Astrocyte (in vitro differentiated cells and primary cell): ENCODE data around the gene CDT1. TPM values are rescaled to one million over a fixed set of nuclear protein-coding genes. Genes with fewer than 3 reads are reported as not detected.
A peak's percentile ranks its signal among the peaks of the same experiment; 100 is the strongest.

ENCODE experiments used
- DNase-seq: peaks from one replicate; pipeline ENCODE4 v3.0.0-alpha.2; 2010; ENCODE audit warnings: low read depth
- FAIRE-seq: peaks from 2 replicates; lab custom pipeline; 2011; peaks lifted over from hg19 to GRCh38; lab: Jason Lieb, UNC
- H2AFZ ChIP-seq: 2 replicates; pipeline ENCODE4 v1.6.0; 2012; ENCODE audit warnings: low read depth, low read length, inconsistent platforms
- H3K27ac ChIP-seq: 2 replicates; pipeline ENCODE4 v1.5.1; 2011; ENCODE audit warnings: low read depth, low read length, inconsistent platforms
- H3K27me3 ChIP-seq: 2 replicates; pipeline ENCODE4 v1.6.0; 2011; ENCODE audit warnings: low read length, inconsistent platforms; ENCODE audit not compliant: insufficient read depth
- H3K36me3 ChIP-seq: 2 replicates; pipeline ENCODE4 v1.5.1; 2011; ENCODE audit warnings: low read length, inconsistent platforms; ENCODE audit not compliant: insufficient read depth
- H3K4me1 ChIP-seq: 2 replicates; pipeline ENCODE4 v1.5.1; 2011; ENCODE audit warnings: low read length, inconsistent platforms; ENCODE audit not compliant: insufficient read depth
- H3K4me2 ChIP-seq: 2 replicates; pipeline ENCODE4 v1.6.0; 2012; ENCODE audit warnings: low read length, inconsistent platforms
- H3K4me3 ChIP-seq: 2 replicates; pipeline ENCODE4 v1.5.1; 2011; ENCODE audit warnings: low read depth, mild to moderate bottlenecking, low read length, inconsistent platforms; ENCODE audit not compliant: insufficient read depth
- H3K79me2 ChIP-seq: 2 replicates; pipeline ENCODE4 v1.6.0; 2012; ENCODE audit warnings: mild to moderate bottlenecking, low read length, inconsistent platforms; ENCODE audit not compliant: insufficient read depth
- H3K9ac ChIP-seq: 2 replicates; pipeline ENCODE4 v1.6.0; 2012; ENCODE audit warnings: mild to moderate bottlenecking, low read length, inconsistent platforms
- H3K9me3 ChIP-seq: 2 replicates; pipeline ENCODE4 v1.5.1; 2012; ENCODE audit warnings: low read depth, mild to moderate bottlenecking, low read length, inconsistent platforms; ENCODE audit not compliant: insufficient read depth
- H4K20me1 ChIP-seq: 2 replicates; pipeline ENCODE4 v1.6.0; 2012; ENCODE audit warnings: low read length, inconsistent platforms; ENCODE audit not compliant: insufficient read depth
- H3K27ac Mint-ChIP-seq: one replicate; pipeline ENCODE4 v1.8.0; 2021; ENCODE audit warnings: mild to moderate bottlenecking, mixed read lengths; ENCODE audit not compliant: unreplicated experiment
- H3K27me3 Mint-ChIP-seq: one replicate; pipeline ENCODE4 v1.8.0; 2021; ENCODE audit warnings: low read depth, mixed read lengths; ENCODE audit not compliant: unreplicated experiment
- H3K36me3 Mint-ChIP-seq: one replicate; pipeline ENCODE4 v1.8.0; 2021; ENCODE audit warnings: low read depth, mixed read lengths; ENCODE audit not compliant: unreplicated experiment
- H3K4me1 Mint-ChIP-seq: one replicate; pipeline ENCODE4 v1.8.0; 2021; ENCODE audit warnings: low read depth, mixed read lengths; ENCODE audit not compliant: unreplicated experiment
- H3K4me3 Mint-ChIP-seq: one replicate; pipeline ENCODE4 v1.8.0; 2021; ENCODE audit warnings: mild to moderate bottlenecking, moderate library complexity, mixed read lengths; ENCODE audit not compliant: unreplicated experiment
- H3K9me3 Mint-ChIP-seq: one replicate; pipeline ENCODE4 v1.8.0; 2021; ENCODE audit warnings: mild to moderate bottlenecking, mixed read lengths; ENCODE audit not compliant: unreplicated experiment
- EZH2 ChIP-seq: IDR thresholded peaks from 2 replicates; pipeline ENCODE4 v1.6.1; 2012; ENCODE audit warnings: mild to moderate bottlenecking, low read length, inconsistent platforms; ENCODE audit not compliant: insufficient read depth
- total RNA-seq: library from RNA; stranded (reverse); gene quantifications from 2 replicates; pipeline ENCODE4 v1.2.1, GENCODE V29; 2021
- TF ChIP-seq, protein P1 (sequence below): IDR thresholded peaks from 2 replicates; pipeline ENCODE4 v1.5.1; 2011; ENCODE audit warnings: low read depth, mild to moderate bottlenecking, inconsistent platforms, low read length, moderate library complexity; ENCODE audit not compliant: insufficient read depth

The CDT1 gene
- total RNA-seq, 1 donor from 2014 or later, result 4.7 TPM

DNA sequence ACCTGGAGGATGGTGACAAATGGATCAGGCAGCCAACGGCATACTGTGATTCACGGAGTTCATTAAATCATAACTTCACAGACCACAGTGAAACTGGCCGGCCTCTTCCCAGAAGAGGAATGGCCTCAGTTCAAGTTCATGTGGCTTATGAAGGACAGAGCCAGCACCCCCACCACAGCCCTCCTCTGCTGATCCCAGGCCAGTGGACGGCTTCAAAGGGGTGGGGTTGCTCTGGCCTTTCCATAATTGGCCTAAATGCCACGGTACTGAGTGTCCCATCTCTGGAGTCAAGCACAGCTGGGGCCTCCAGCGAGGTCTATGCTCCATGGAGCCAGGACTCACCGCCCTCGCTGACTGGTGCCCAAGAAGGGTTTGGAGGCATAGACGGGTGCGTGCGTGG, 31.8 kb downstream of the CDT1 start:
- H3K27ac Mint-ChIP-seq, result no peak overlapping the region
- peak; percentile 12 for DNase-seq

DNA sequence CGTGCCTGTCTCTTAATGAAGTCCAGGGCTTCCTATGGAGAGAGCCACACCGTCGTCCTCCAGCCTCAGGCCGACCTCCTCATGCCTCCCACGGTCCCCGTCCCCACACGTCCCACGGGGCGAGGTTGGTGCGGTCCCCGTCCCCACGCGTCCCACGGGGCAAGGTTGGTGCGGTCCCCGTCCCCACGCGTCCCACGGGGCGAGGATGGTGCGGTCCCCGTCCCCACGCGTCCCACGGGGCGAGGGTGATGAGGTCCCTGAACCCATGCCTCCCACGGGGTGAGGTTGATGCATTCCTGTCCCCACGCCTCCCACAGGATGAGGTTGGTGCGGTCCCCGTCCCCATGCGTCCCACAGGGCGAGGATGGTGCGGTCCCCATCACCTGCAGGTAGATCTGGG, 32.2 kb downstream of the CDT1 start:
- H2AFZ ChIP-seq, result no peak overlapping the region
- no peaks in the 10 kb centered on the region for H3K9me3 ChIP-seq
- H3K9ac ChIP-seq, result no peak overlapping the region

More for the DNA sequence above, 31.8 kb downstream of the CDT1 start:
- TF ChIP-seq, protein P1, sequence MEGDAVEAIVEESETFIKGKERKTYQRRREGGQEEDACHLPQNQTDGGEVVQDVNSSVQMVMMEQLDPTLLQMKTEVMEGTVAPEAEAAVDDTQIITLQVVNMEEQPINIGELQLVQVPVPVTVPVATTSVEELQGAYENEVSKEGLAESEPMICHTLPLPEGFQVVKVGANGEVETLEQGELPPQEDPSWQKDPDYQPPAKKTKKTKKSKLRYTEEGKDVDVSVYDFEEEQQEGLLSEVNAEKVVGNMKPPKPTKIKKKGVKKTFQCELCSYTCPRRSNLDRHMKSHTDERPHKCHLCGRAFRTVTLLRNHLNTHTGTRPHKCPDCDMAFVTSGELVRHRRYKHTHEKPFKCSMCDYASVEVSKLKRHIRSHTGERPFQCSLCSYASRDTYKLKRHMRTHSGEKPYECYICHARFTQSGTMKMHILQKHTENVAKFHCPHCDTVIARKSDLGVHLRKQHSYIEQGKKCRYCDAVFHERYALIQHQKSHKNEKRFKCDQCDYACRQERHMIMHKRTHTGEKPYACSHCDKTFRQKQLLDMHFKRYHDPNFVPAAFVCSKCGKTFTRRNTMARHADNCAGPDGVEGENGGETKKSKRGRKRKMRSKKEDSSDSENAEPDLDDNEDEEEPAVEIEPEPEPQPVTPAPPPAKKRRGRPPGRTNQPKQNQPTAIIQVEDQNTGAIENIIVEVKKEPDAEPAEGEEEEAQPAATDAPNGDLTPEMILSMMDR, result no peak
- no peak for TF ChIP-seq EZH2
- Histone ChIP-seq H3K27ac (no peak overlapping the region), H3K4me3 (no peak overlapping the region), H3K4me1 (no peaks in the 10 kb centered on the region), H3K79me2 (no peaks in the 10 kb centered on the region), H3K36me3 (no peaks in the 10 kb centered on the region), H4K20me1 (no peaks in the 10 kb centered on the region), H3K4me2 (no peak overlapping the region), H3K9me3 (no peaks in the 10 kb centered on the region), H3K9ac (no peak overlapping the region), H3K27me3 (no peaks in the 10 kb centered on the region), H2AFZ (no peak overlapping the region)
- no peaks in the 10 kb centered on the region for H3K4me1 Mint-ChIP-seq
- no peaks in the 10 kb centered on the region for H3K27me3 Mint-ChIP-seq
- no peaks in the 10 kb centered on the region for H3K9me3 Mint-ChIP-seq
- peaks cover 13% of the 10 kb centered on the region for H3K36me3 Mint-ChIP-seq
- FAIRE-seq, result no peak
- H3K4me3 Mint-ChIP-seq, result no peak overlapping the region

DNA sequence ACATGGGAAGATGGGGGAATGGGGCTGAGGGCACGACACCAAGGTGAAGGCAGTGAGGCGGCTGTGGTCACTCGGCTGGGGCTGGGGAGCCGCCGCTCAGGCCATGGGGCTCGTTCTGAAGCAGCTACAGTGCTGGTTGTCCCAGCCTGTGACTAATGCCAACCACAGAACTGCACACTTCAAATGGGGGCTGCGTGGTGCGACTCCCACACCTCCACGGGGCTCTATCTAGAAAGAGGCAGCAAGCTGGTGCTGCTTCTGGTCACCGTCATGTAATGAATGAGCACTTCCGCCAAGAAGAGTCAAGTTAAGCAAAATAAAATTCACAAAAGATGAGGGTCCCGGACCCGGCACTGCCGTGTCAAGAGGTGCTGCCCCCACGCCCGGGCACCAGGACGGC, 33.2 kb downstream of the CDT1 start:
- Histone ChIP-seq H3K4me3 (no peak overlapping the region), H3K9me3 (no peaks in the 10 kb centered on the region), H3K9ac (no peak overlapping the region), H3K4me1 (no peaks in the 10 kb centered on the region), H3K36me3 (no peaks in the 10 kb centered on the region), H3K4me2 (no peak overlapping the region), H3K79me2 (no peaks in the 10 kb centered on the region), H2AFZ (no peak overlapping the region), H3K27me3 (no peaks in the 10 kb centered on the region), H3K27ac (no peak overlapping the region), H4K20me1 (no peaks in the 10 kb centered on the region)
- TF ChIP-seq, protein P1, result no peak
- no peak for TF ChIP-seq EZH2
- no peak for DNase-seq
- H3K4me1 Mint-ChIP-seq, result no peaks in the 10 kb centered on the region
- no peaks in the 10 kb centered on the region for H3K27me3 Mint-ChIP-seq
- FAIRE-seq, result no peak
- no peak overlapping the region for H3K27ac Mint-ChIP-seq
- no peak overlapping the region for H3K4me3 Mint-ChIP-seq
- H3K9me3 Mint-ChIP-seq, result no peaks in the 10 kb centered on the region
- H3K36me3 Mint-ChIP-seq, result peaks cover 14% of the 10 kb centered on the region

More for the DNA sequence above, 32.2 kb downstream of the CDT1 start:
- Histone ChIP-seq H4K20me1 (no peaks in the 10 kb centered on the region), H3K36me3 (no peaks in the 10 kb centered on the region), H3K27me3 (no peaks in the 10 kb centered on the region), H3K4me2 (no peak overlapping the region), H3K4me3 (no peak overlapping the region), H3K79me2 (no peaks in the 10 kb centered on the region), H3K27ac (no peak overlapping the region), H3K4me1 (no peaks in the 10 kb centered on the region)
- Mint-ChIP-seq H3K9me3 (no peaks in the 10 kb centered on the region), H3K36me3 (peaks cover 14% of the 10 kb centered on the region), H3K4me3 (no peak overlapping the region), H3K27ac (no peak overlapping the region), H3K27me3 (no peaks in the 10 kb centered on the region), H3K4me1 (no peaks in the 10 kb centered on the region)
- DNase-seq, result no peak
- TF ChIP-seq EZH2, result no peak
- TF ChIP-seq, protein P1, result no peak
- FAIRE-seq, result no peak
